Measurements from ENCODE around the gene ELMOD1.
A peak's percentile ranks its signal among the peaks of the same experiment; 100 is the strongest.

ELMOD1 gene

GRCh38 chr11:107688322-107688918 lies 97.5 kb downstream of the ELMOD1 start:
- no peak for DNase-seq (ENCODE audit: low spot score)

- peak; percentile 60 for DNase-seq (ENCODE audit: low spot score)
Observed at GRCh38 chr11:107689317-107690202, 98.6 kb downstream of the ELMOD1 start.

- peak; percentile 17 for DNase-seq (ENCODE audit: low spot score)
Observed at GRCh38 chr11:107691000-107691750, 100.2 kb downstream of the ELMOD1 start.

- DNase-seq (ENCODE audit: low spot score) = no peak
Observed at GRCh38 chr11:107695446-107695845, 104.5 kb downstream of the ELMOD1 start.

DNA sequence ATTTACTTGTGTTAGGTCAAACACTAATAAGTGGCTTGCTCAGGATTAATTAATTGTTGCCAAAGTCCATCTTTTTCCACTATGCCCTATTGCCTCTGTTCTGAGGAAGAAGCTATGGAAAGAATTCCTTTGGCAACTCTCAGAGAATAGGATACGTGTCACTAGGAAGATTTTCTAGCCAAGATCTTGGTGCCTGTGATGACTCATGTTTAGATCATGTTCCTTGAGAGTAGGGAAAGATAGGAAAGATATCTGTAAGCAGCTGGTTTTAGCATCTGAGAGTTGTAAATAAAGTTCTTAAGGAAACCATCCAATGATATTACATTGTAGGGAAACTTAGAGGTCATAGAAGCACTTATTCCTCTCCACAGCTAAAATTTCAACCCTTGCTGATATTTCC lies 105.2 kb downstream of the ELMOD1 start:
- DNase-seq (ENCODE audit: low spot score) = peak; percentile 90

DNA sequence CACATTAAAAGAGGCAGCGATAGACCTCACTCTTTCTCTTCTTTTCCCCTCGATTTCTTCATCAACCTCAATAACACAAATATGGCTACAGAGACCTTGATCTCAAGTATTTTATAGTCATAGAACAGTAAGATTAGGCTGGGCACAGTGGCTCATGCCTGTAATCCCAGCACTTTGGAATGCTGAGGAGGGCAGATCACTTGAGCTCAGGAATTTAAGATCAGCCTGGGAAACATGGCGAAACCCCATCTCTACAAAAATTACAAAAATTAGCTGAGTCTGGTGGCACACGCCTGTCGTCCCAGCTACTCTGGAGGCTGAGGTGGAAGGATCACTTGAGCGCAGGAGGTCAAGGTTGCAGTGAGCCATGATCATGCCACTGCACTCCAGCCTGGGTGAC lies 106.3 kb downstream of the ELMOD1 start:
- no peak for DNase-seq (ENCODE audit: low spot score)

DNA sequence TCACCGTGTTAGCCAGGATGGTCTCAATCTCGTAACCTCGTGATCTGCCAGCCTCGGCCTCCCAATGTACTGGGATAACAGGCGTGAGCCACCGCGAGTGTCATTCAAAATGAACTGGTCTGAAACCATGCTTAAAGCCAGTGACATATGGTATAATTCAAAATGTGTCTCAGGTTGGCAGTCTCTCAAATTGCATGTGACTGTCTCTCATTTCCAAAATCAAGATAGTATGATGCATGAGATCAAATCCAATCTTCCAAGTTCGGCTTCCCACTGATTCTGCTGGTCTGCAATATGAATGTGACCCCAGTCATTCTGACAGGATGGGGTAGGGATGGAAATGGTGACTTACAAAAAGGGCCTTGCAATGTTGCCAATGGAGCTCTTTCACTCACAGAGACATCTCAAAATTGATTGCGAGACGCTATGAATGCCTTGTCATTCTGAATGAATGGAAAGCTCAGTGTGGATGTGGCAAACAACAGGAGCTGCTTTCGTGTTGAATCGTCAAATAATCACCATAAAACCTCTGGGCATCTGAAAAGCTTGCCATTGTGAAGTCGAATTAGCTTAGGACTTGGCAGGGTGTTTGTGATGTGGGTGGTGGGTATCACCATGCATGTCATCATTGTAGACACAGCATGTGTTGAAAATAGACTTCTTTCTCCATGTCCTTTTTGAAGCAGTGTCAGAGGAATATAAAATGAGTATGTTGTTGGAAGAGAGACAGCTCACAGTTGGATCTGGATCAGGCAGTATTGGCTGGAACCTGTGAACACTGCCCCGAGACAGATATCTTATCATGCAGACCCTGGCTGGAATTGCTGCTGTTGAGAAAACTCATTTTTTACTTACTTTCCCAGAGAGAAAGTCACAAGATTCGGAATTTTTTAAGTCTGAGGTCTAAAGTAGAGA lies 108.7 kb downstream of the ELMOD1 start:
- no peak for DNase-seq (ENCODE audit: low spot score)

DNA sequence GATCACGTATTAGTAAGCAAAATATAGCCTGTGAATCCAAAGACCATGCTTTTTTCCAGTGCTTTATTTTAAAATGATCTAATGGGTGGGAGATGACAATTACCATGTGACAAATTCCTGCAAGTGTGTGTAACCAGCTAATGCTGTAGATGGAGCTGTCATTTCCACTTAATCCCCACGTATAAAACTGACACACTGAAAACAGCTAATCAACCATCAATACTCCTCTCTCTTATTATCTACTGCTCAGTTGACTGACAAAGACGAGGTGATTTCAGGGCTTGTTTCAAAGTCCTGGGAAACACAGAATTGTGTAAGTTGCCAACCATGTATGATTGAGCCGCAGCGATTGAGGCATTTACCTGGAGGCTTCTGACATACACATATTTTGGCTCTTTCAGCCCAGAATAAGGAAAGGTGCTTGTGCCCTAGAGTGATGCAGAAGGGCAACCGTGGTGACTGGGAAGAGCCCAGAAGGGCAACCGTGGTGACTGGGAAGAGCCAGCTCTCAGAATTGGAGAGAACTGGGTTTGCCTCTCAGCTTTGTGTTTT lies 111.2 kb downstream of the ELMOD1 start:
- no peak for DNase-seq (ENCODE audit: low spot score)

GRCh38 chr11:107702723-107703122 lies 111.8 kb downstream of the ELMOD1 start:
- peak; percentile 23 for DNase-seq (ENCODE audit: low spot score)

GRCh38 chr11:107704451-107704850 lies 113.5 kb downstream of the ELMOD1 start:
- peak; percentile 95 for DNase-seq (ENCODE audit: low spot score)

- DNase-seq (ENCODE audit: low spot score) = peak; percentile 97
Observed at GRCh38 chr11:107705027-107705426, 114.1 kb downstream of the ELMOD1 start.

- DNase-seq (ENCODE audit: low spot score) = peak; percentile 51
Observed at GRCh38 chr11:107706531-107706930, 115.6 kb downstream of the ELMOD1 start.

GRCh38 chr11:107707215-107707671 lies 116.3 kb downstream of the ELMOD1 start:
- peak; percentile 89 for DNase-seq (ENCODE audit: low spot score)

DNA sequence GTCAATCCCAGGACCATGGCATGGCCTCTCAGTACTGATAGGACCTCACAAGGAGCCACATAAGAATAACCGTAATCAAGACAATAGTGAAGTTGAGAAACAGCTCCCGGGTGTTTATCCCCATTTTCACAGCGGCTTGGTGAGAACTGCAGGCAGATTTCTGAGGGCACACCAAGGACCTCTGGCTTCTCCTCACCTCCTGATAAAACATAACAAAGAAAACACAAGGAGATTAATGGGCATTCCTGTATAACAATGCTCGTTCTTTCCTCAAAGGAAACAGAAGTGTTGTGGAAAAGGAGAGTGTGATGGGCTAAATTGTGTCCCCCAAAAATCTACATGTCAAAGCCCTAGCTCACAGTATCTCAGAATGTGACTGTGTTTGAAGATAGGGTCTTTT lies 116.9 kb downstream of the ELMOD1 start:
- DNase-seq (ENCODE audit: low spot score) = no peak

DNA sequence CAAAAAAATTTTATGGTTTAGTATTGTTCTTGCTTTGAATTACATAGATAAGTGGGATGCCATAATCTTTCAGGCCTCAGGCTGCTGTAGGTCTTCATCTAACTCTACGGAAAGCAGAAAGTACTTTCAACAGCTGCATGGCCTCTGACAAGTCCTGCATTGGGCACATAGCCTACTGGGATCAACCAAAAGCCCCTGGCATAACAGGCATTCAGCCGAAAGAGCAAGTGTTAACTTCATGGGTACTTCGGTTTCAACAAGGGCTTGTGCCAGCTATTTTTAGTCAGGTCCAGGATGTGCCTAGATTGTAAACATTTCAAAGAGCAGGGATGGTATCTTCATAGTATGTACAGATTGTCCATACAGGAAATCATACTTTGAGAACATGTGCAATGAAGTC lies 117.8 kb downstream of the ELMOD1 start:
- DNase-seq (ENCODE audit: low spot score) = no peak

DNA sequence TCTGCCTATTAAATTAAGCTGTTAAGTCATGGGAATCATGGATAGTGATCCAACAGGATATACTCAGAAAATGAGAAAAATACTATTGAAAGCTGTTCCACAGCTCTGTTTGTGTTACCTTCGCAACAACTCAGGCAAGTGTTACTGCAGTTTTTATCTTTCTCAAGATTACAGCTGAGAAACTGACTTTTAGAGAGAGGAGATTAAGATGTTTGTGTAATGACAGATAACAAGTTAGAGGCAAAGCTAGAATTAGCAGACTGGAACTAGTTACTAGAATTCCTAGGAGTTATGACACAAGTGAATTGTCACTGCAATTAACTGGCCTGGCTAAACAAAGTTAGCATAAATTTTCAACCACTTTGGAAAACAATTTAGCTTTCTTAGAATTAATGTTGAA lies 119.4 kb downstream of the ELMOD1 start:
- DNase-seq (ENCODE audit: low spot score) = no peak

DNA sequence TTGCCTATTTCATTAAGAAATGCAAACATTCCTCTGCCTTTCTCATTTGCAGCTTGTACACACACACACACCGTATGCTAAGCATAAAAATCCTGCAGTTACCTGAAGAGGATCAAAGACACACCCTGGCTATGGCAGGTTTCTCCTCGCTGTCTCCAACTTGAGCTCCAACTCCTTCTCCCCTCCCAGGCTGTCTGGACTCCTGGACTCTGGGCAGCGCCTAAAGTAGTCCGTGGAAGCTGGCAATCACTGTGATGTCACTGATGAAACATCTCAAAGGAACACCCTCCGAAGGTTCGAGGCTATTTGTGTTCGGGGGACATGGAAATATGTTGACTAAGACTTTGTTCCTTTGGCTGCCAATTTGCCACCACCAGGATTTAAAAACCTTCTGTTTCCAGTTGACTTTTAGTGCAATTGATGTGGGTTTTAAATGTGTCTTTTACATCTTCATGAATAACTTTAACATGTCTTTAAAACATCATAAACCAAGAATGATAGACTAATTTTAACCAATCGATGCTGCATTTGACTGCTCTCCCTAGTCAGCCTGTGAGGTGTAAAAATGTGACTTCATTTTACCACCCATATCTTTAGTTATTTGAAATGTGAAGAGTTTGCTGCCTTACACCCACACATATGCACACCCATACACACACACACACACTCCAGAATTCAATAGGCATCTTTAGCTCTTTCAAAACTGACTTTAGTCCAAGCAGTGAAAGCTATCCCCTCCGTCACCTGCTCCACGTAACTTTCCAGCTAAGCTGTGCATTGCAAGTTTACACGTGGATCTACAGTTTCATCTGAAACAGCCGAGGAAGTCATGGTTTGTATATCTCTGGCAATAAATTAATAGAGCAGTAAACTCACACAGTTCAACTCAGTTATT lies 121.2 kb downstream of the ELMOD1 start, which contains the start of gene SLN:
Gene SLN (minus strand): TSS at position 196 of the 895 bp plus-strand sequence.
- peak; percentile 15 for DNase-seq (ENCODE audit: low spot score)

- DNase-seq (ENCODE audit: low spot score) = no peak
Observed at GRCh38 chr11:107713009-107713408, 122.1 kb downstream of the ELMOD1 start.
